Sigmoid colon (tissue), 4 donors: Measurements from ENCODE around the gene ASPSCR1.

Experiments used
- EP300 ChIP-seq, 4 donors: sonication (generic); formaldehyde crosslinking; IDR thresholded peaks; one replicate each; pipeline ENCODE4 v1.6.1; 2017; ENCODE audit warnings: antibody characterized with exemption in 4 of 4
- POLR2A ChIP-seq, 2 donors: fragments of 450-650 bp; IDR thresholded peaks; one replicate each; pipeline ENCODE4 v1.6.1; 2016; ENCODE audit warnings: antibody characterized with exemption in 2 of 2, mild to moderate bottlenecking in 2 of 2, moderate library complexity in 2 of 2
- POLR2AphosphoS5 ChIP-seq, 4 donors: sonication (generic); formaldehyde crosslinking; IDR thresholded peaks; one replicate each; pipeline ENCODE4 v1.6.1; 2017; ENCODE audit warnings: antibody characterized with exemption in 4 of 4
- TF ChIP-seq, protein P1 (sequence below), 4 experiments: fragments of 450-650 bp in 3 of 4; fragments of 200-600 bp in 1 of 4; IDR thresholded peaks; one replicate each; pipeline ENCODE4 v1.5.1; 2016 to 2019; ENCODE audit warnings: antibody characterized with exemption in 4 of 4, mild to moderate bottlenecking in 3 of 4, moderate library complexity in 2 of 4

DNA sequence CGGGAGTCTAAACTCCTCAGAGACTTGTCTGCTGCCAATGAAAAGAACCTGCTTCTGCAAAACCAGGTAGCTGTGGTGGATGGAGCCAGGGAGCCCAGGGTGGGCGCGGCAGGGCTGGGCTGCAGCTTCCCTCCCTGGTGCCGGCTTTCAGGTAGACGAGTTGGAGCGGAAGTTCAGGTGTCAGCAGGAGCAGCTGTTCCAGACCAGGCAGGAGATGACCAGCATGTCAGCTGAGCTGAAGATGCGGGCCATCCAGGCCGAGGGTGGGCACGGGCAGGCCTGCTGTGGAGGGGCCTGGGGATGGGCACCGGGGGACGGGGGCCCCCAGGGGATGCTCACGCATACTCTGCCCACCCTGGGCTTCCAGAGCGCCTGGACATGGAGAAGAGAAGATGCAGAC is 50.8 kb downstream of the ASPSCR1 start:
- TF ChIP-seq POLR2A (IDR thresholded peaks at IDR 0.05) (no peak), EP300 (IDR thresholded peaks at IDR 0.05) (no peak), POLR2AphosphoS5 (IDR thresholded peaks at IDR 0.05) (no peak)
- TF ChIP-seq, protein P1, sequence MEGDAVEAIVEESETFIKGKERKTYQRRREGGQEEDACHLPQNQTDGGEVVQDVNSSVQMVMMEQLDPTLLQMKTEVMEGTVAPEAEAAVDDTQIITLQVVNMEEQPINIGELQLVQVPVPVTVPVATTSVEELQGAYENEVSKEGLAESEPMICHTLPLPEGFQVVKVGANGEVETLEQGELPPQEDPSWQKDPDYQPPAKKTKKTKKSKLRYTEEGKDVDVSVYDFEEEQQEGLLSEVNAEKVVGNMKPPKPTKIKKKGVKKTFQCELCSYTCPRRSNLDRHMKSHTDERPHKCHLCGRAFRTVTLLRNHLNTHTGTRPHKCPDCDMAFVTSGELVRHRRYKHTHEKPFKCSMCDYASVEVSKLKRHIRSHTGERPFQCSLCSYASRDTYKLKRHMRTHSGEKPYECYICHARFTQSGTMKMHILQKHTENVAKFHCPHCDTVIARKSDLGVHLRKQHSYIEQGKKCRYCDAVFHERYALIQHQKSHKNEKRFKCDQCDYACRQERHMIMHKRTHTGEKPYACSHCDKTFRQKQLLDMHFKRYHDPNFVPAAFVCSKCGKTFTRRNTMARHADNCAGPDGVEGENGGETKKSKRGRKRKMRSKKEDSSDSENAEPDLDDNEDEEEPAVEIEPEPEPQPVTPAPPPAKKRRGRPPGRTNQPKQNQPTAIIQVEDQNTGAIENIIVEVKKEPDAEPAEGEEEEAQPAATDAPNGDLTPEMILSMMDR (IDR thresholded peaks at IDR 0.05) = no peak
